Astrocyte of the spinal cord (primary cell): ENCODE measurements around the gene CDH22.

Experiments used
- DNase-seq: peaks from one replicate; pipeline ENCODE4 v3.0.0; 2011; ENCODE audit warnings: low read depth, low spot score
- H3K4me3 ChIP-seq: 2 replicates; pipeline ENCODE4 v1.5.1; 2011; ENCODE audit warnings: low read depth, mild to moderate bottlenecking, low read length, moderate library complexity
- CTCF ChIP-seq: IDR thresholded peaks from 2 replicates; pipeline ENCODE4 v1.5.1; 2012; ENCODE audit warnings: low read depth, mild to moderate bottlenecking, low read length, inconsistent platforms
- in situ Hi-C: cut with HindIII; loops from 2 replicates; pipeline ENCODE4 v1.10.0; 2017; ENCODE audit warnings: low sequenced_read_pairs

Gene CDH22

GRCh38 chr20:46135856-46136633, 172.3 kb downstream of the CDH22 start:
- in situ Hi-C loops = no loop called here
- TF ChIP-seq CTCF = no peak
- no peak overlapping the region for H3K4me3 ChIP-seq
- DNase-seq = no peak

GRCh38 chr20:46134716-46135115, 173.6 kb downstream of the CDH22 start:
- in situ Hi-C loops = no loop called here

GRCh38 chr20:46133886-46134654, 174.2 kb downstream of the CDH22 start:
- DNase-seq = no peak
- in situ Hi-C loops = no loop called here
- H3K4me3 ChIP-seq = no peak overlapping the region
- no peak for TF ChIP-seq CTCF

More at GRCh38 chr20:46134716-46135115, 173.6 kb downstream of the CDH22 start:
- no peak for TF ChIP-seq CTCF
- DNase-seq = no peak
- H3K4me3 ChIP-seq = no peak overlapping the region

GRCh38 chr20:46132705-46133120, 175.6 kb downstream of the CDH22 start:
- peak; percentile 41 for DNase-seq
- TF ChIP-seq CTCF = peak; percentile 91
- H3K4me3 ChIP-seq = no peak overlapping the region
- in situ Hi-C loops = no loop called here

GRCh38 chr20:46131396-46131795, 176.9 kb downstream of the CDH22 start:
- DNase-seq = peak; percentile 65
- H3K4me3 ChIP-seq = no peak overlapping the region
- in situ Hi-C loops = no loop called here
- no peak for TF ChIP-seq CTCF

GRCh38 chr20:46130534-46130933, 177.8 kb downstream of the CDH22 start:
- no peak overlapping the region for H3K4me3 ChIP-seq
- in situ Hi-C loops = no loop called here
- no peak for TF ChIP-seq CTCF
- no peak for DNase-seq
